ENCODE results near the gene BCAP31.

The BCAP31 gene

GRCh38 chrX:153674219-153674851 lies 49.9 kb downstream of the BCAP31 start:
- no peak for DNase-seq (ENCODE audit: low read depth in 2 of 2)

GRCh38 chrX:153673428-153674218 lies 50.6 kb downstream of the BCAP31 start, which contains the start of gene PNCK:
TSS of gene PNCK (minus strand) at chrX:153673813. CDS start at chrX:153673076, 737 bp downstream.
- DNase-seq (ENCODE audit: low read depth in 2 of 2): no peak

- no peak for DNase-seq (ENCODE audit: low read depth in 2 of 2)
Observed at GRCh38 chrX:153672531-153673427, 51.4 kb downstream of the BCAP31 start.

- DNase-seq (ENCODE audit: low read depth in 2 of 2): no peak
Observed at GRCh38 chrX:153671589-153672530, 52.3 kb downstream of the BCAP31 start.

- no peak for DNase-seq (ENCODE audit: low read depth in 2 of 2)
Observed at GRCh38 chrX:153670748-153671588, 53.2 kb downstream of the BCAP31 start.

GRCh38 chrX:153669901-153670731 lies 54.1 kb downstream of the BCAP31 start:
- DNase-seq (ENCODE audit: low read depth in 2 of 2): no peak

- no peak for DNase-seq (ENCODE audit: low read depth in 2 of 2)
Observed at GRCh38 chrX:153669174-153669890, 54.9 kb downstream of the BCAP31 start.

GRCh38 chrX:153668423-153669173 lies 55.6 kb downstream of the BCAP31 start:
- DNase-seq (ENCODE audit: low read depth in 2 of 2): no peak

- DNase-seq (ENCODE audit: low read depth in 2 of 2): peak; percentile 37 to 39
Observed at GRCh38 chrX:153667956-153668396, 56.2 kb downstream of the BCAP31 start.

GRCh38 chrX:153667281-153667955 lies 56.8 kb downstream of the BCAP31 start:
- DNase-seq (ENCODE audit: low read depth in 2 of 2): no peak

- DNase-seq (ENCODE audit: low read depth in 2 of 2): no peak
Observed at GRCh38 chrX:153665726-153666306, 58.4 kb downstream of the BCAP31 start.

- peak; percentile 20 to 33 for DNase-seq (ENCODE audit: low read depth in 2 of 2)
Observed at GRCh38 chrX:153662266-153662665, 61.9 kb downstream of the BCAP31 start.

GRCh38 chrX:153659268-153659667 lies 64.9 kb downstream of the BCAP31 start:
- no peak for DNase-seq (ENCODE audit: low read depth in 2 of 2)

GRCh38 chrX:153657161-153657560 lies 67.0 kb downstream of the BCAP31 start:
- DNase-seq (ENCODE audit: low read depth in 2 of 2): no peak

GRCh38 chrX:153653556-153653955 lies 70.6 kb downstream of the BCAP31 start:
- DNase-seq (ENCODE audit: low read depth in 2 of 2): no peak

GRCh38 chrX:153651540-153652079 lies 72.6 kb downstream of the BCAP31 start:
- DNase-seq (ENCODE audit: low read depth in 2 of 2): no peak
